Gastrocnemius medialis (tissue), 4 donors: ENCODE measurements around the gene VDR. TPM values are rescaled to one million over a fixed set of nuclear protein-coding genes. Genes with fewer than 3 reads are reported as not detected.

ENCODE experiments used
- ATAC-seq, 2 donors: fragments of 150-250 bp; one replicate each; pipeline ENCODE4 v1.9.1; 2016
- DNase-seq, 2 donors: peaks; one replicate each; pipeline ENCODE4 v3.0.0-alpha.2; 2019
- H3K27ac ChIP-seq, 4 donors: fragments of 200-600 bp; sonication (generic); 1 replicate in 1 of 4; 2 replicates in 3 of 4; pipeline ENCODE4 v1.5.1; 2016 to 2018; ENCODE audit warnings: mild to moderate bottlenecking in 2 of 4, moderate library complexity in 1 of 4
- H3K27me3 ChIP-seq, 3 donors: fragments of 200-600 bp; sonication (generic) in 2 of 3; 1 replicate in 1 of 3; 2 replicates in 2 of 3; pipeline versions ENCODE4 v1.5.1 to v1.6.0; 2016 to 2019; ENCODE audit warnings: mild to moderate bottlenecking in 1 of 3, moderate library complexity in 1 of 3
- H3K36me3 ChIP-seq, 2 donors: fragments of 200-600 bp; sonication (generic) in 1 of 2; one replicate each; pipeline ENCODE4 v1.5.1; 2017 to 2018
- H3K4me1 ChIP-seq, 2 donors: fragments of 200-600 bp; sonication (generic) in 1 of 2; one replicate each; pipeline ENCODE4 v1.5.1; 2016 to 2017; ENCODE audit warnings: mild to moderate bottlenecking in 2 of 2
- H3K4me3 ChIP-seq, 4 donors: fragments of 200-600 bp; sonication (generic) in 3 of 4; 1 replicate in 1 of 4; 2 replicates in 3 of 4; pipeline ENCODE4 v1.5.1; 2016 to 2019; ENCODE audit warnings: mild to moderate bottlenecking in 2 of 4
- H3K9me3 ChIP-seq, 3 donors: fragments of 200-600 bp; sonication (generic) in 2 of 3; 1 replicate in 1 of 3; 2 replicates in 2 of 3; pipeline ENCODE4 v1.5.1; 2016 to 2019
- POLR2A ChIP-seq, 2 donors: fragments of 450-650 bp; IDR thresholded peaks; one replicate each; pipeline ENCODE4 v1.6.1; 2017; ENCODE audit warnings: antibody characterized with exemption in 2 of 2, mild to moderate bottlenecking in 2 of 2, moderate library complexity in 2 of 2
- in situ Hi-C, 4 donors: fragments of 200-750 bp; cut with MboI; loops; one replicate each; pipeline versions ENCODE4 v1.15.0 to v1.8.0; 2017; ENCODE audit warnings: low sequenced_read_pairs in 4 of 4
- intact Hi-C: fragments of 100-400 bp; cut with DNase I; formaldehyde crosslinking; loops from one replicate; pipeline ENCODE4 v1.15.1; 2023; ENCODE audit warnings: low total_unique reads
- total RNA-seq, 4 donors: library from RNA; depleted of rRNA; stranded (reverse); fragments of >200 nt; gene quantifications; one replicate each; pipeline versions ENCODE4 v1.1.0 to v1.2.3, GENCODE V29; 2016
- TF ChIP-seq, protein P1 (sequence below), 5 experiments: fragments of 450-650 bp in 3 of 5; fragments of 200-600 bp in 2 of 5; sonication (generic) in 2 of 5; IDR thresholded peaks in 4 of 5; conservative IDR thresholded peaks in 1 of 5; 1 replicate in 4 of 5; 2 replicates in 1 of 5; pipeline ENCODE4 v1.5.1; 2016 to 2019; ENCODE audit warnings: antibody characterized with exemption in 5 of 5, mild to moderate bottlenecking in 3 of 5, moderate library complexity in 3 of 5

The VDR gene
- total RNA-seq, 4 donors from 2014 or later, result 3.2 to 6.1 (median 4.4) TPM

DNA sequence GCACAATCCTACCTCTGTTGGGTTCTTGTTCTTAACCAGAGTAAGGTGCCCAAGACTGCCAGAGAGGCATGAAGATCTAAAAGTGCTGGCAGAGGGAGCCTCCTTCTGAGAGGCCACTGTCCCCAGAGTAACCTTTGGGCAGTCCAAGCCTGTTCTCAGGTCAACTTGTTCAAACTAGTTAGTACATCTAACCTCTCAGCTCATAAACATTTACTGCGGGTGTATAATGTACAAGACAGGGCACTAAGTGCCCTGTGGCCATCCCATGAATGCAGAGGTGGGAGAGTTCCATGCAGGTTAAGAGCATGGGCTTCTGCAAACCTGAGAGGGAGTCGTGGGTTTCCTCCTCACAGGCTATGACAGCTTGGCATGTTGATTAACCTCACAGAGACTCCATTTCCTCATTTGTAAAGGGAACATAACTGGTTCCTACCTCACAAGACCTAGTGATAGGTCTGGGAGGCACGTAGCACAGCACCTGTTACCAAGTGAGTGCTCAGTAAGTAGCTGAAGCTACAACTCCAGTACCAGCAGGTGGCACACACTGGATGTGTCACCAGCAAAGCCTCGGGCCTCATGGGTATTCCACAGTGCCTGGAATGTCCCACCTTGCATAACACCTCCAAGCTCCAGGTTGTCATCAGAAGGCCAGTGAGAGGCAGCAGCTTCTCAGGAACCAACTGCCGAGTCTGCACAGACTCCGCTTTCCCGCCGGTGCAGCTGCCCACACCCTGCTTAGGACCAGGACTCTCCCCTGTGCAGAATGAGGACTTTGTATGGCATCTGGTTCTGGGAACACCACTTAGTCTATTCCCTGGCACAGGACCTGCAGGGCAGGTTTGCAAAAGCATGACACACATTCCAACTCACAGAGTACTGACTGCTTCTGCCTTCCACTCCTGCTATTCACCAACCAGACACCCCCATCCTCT lies 4.4 kb downstream of the VDR start:
- peaks cover 0 to 10% (median 4%) of the 10 kb centered on the region in 3 donors for H3K27me3 ChIP-seq
- H3K4me3 ChIP-seq, result no peak overlapping the region
- intact Hi-C loops, result loop anchor here (10.0 kb wide), 1 partner anchor 294 kb away; no protein-coding TSS in a partner anchor
- in situ Hi-C loops, result no loop called here
- H3K27ac ChIP-seq, result no peak overlapping the region
- no peak for DNase-seq
- no peaks in the 10 kb centered on the region for H3K9me3 ChIP-seq
- ATAC-seq, result no peak
- H3K36me3 ChIP-seq, result no peaks in the 10 kb centered on the region
- TF ChIP-seq, protein P1, sequence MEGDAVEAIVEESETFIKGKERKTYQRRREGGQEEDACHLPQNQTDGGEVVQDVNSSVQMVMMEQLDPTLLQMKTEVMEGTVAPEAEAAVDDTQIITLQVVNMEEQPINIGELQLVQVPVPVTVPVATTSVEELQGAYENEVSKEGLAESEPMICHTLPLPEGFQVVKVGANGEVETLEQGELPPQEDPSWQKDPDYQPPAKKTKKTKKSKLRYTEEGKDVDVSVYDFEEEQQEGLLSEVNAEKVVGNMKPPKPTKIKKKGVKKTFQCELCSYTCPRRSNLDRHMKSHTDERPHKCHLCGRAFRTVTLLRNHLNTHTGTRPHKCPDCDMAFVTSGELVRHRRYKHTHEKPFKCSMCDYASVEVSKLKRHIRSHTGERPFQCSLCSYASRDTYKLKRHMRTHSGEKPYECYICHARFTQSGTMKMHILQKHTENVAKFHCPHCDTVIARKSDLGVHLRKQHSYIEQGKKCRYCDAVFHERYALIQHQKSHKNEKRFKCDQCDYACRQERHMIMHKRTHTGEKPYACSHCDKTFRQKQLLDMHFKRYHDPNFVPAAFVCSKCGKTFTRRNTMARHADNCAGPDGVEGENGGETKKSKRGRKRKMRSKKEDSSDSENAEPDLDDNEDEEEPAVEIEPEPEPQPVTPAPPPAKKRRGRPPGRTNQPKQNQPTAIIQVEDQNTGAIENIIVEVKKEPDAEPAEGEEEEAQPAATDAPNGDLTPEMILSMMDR (IDR thresholded peaks at IDR 0.05 in 4 of 5, conservative IDR thresholded peaks at IDR 0.05 in 1 of 5), result no peak
- TF ChIP-seq POLR2A (IDR thresholded peaks at IDR 0.05), result no peak
- H3K4me1 ChIP-seq, result peaks cover 17 to 18% of the 10 kb centered on the region in 2 donors

- Histone ChIP-seq H3K27me3 (peaks cover 0 to 10% (median 4%) of the 10 kb centered on the region in 3 donors), H3K4me1 (peaks cover 10 to 11% of the 10 kb centered on the region in 2 donors), H3K4me3 (no peak overlapping the region), H3K36me3 (no peaks in the 10 kb centered on the region), H3K9me3 (no peaks in the 10 kb centered on the region), H3K27ac (no peak overlapping the region)
- TF ChIP-seq, protein P1 (IDR thresholded peaks at IDR 0.05 in 4 of 5, conservative IDR thresholded peaks at IDR 0.05 in 1 of 5), result no peak
- TF ChIP-seq POLR2A (IDR thresholded peaks at IDR 0.05), result no peak
- intact Hi-C loops, result no loop called here
- DNase-seq (no peak), ATAC-seq (no peak)
- in situ Hi-C loops, result no loop called here
Observed at GRCh38 chr12:47899466-47899865, 5.3 kb downstream of the VDR start.

GRCh38 chr12:47896633-47897032 lies 8.2 kb downstream of the VDR start:
- DNase-seq (no peak), ATAC-seq (no peak)
- in situ Hi-C loops, result no loop called here
- no peaks in the 10 kb centered on the region for H3K36me3 ChIP-seq
- H3K27me3 ChIP-seq, result peaks cover 0 to 2% (median 0%) of the 10 kb centered on the region in 3 donors
- intact Hi-C loops, result no loop called here
- TF ChIP-seq POLR2A (IDR thresholded peaks at IDR 0.05), result no peak
- TF ChIP-seq, protein P1 (IDR thresholded peaks at IDR 0.05 in 4 of 5, conservative IDR thresholded peaks at IDR 0.05 in 1 of 5), result no peak
- H3K27ac ChIP-seq, result no peak overlapping the region
- no peak overlapping the region for H3K4me3 ChIP-seq
- H3K4me1 ChIP-seq, result no peaks in the 10 kb centered on the region
- no peaks in the 10 kb centered on the region for H3K9me3 ChIP-seq

- Histone ChIP-seq H3K9me3 (no peaks in the 10 kb centered on the region), H3K4me1 (no peaks in the 10 kb centered on the region), H3K27me3 (no peaks in the 10 kb centered on the region), H3K4me3 (no peak overlapping the region), H3K27ac (no peak overlapping the region), H3K36me3 (no peaks in the 10 kb centered on the region)
- DNase-seq (no peak), ATAC-seq (no peak)
- intact Hi-C loops, result no loop called here
- in situ Hi-C loops, result no loop called here
- TF ChIP-seq, protein P1 (IDR thresholded peaks at IDR 0.05 in 4 of 5, conservative IDR thresholded peaks at IDR 0.05 in 1 of 5), result no peak
- no peak for TF ChIP-seq POLR2A (IDR thresholded peaks at IDR 0.05)
Observed at GRCh38 chr12:47896022-47896421, 8.8 kb downstream of the VDR start.
